Measurements from ENCODE around the gene ANP32E. TPM values are rescaled to one million over a fixed set of nuclear protein-coding genes. Genes with fewer than 3 reads are reported as not detected.

Gene ANP32E
- total and polyA plus RNA-seq, 2 of the 13 experiments (the other 11 are each of a cell fraction or from before 2014, with no cell fraction given): 10.3 to 53.0 TPM

DNA sequence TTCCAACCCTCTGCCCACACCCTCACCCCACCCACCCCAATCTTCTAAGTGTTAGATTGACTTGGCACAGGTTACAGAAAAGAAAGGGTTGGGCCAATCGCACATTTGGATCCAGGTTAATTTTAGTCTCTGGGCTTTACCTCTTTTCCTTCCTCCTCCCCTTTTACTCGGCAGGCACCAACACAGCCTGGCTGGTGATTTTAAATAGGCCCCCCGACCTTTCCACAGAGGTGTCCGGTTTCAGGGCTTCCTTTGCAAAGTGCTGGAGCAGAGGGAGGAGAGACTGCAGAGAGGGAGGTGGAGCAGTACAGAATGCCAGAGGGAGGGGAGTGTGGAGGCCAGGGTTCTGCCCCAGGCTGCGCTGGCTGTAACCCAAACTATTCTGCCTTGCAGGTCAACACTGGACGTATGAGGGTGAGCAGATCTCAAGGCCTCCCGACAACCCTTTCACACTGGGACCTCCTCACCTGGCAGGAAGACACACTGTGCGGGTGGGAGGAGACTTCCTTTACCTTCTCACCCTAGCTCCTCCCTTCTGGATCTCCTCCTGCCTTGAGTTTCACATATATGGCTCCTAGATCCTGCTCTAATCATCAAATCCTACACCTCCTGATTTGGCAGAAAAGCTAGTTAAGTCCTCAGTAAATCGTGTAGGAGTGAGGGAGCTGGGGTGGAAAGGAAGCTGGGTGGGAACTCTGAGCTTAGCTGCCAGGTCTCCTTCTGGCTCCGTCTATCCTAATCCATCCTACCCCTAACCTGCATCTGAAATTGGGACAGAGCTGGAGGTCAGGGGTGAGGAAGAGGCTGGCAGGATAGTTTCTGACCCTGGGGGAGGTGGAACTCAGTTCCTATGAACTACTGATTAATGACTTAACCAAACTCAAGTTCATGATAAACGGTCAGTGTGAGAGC lies 24.1 kb upstream of the ANP32E start (continued):
- TF ChIP-seq ZNF788 (CRISPR knock-in tag; IDR thresholded peaks at IDR 0.05; ENCODE audit: borderline replicate concordance) (peak; percentile 49; the same call in 1 of the 2 replicates), PAXIP1 (CRISPR knock-in tag; conservative IDR thresholded peaks at IDR 0.05) (peak; percentile 59; the same call in 1 of the 2 replicates), REPIN1 (CRISPR knock-in tag; IDR thresholded peaks at IDR 0.05; ENCODE audit: borderline replicate concordance, low read depth) (no peak), KLF6 (CRISPR knock-in tag; IDR thresholded peaks at IDR 0.05) (no peak), SOX13 (IDR thresholded peaks at IDR 0.05) (no peak), SOX13 (CRISPR knock-in tag; conservative IDR thresholded peaks at IDR 0.05 in 1 of 2, IDR thresholded peaks at IDR 0.05 in 1 of 2) (peak in 1 of 2 experiments; percentile 18; a peak in 1 of 4 replicates), ZNF670 (CRISPR knock-in tag; IDR thresholded peaks at IDR 0.05; ENCODE audit: borderline replicate concordance) (no peak), CHCHD3 (CRISPR knock-in tag; IDR thresholded peaks at IDR 0.05) (no peak), KLF13 (CRISPR knock-in tag; IDR thresholded peaks at IDR 0.05) (no peak), ZNF782 (CRISPR knock-in tag; IDR thresholded peaks at IDR 0.05; ENCODE audit: borderline replicate concordance) (no peak), ZNF260 (CRISPR knock-in tag; IDR thresholded peaks at IDR 0.05; ENCODE audit: borderline replicate concordance, low read depth) (no peak), ZNF33A (CRISPR knock-in tag; IDR thresholded peaks at IDR 0.05; ENCODE audit: borderline replicate concordance) (no peak), XRCC5 (optimal IDR thresholded peaks at IDR 0.05; ENCODE audit: low read length) (peak; percentile 61), SOX6 (IDR thresholded peaks at IDR 0.05) (no peak), SOX6 (CRISPR knock-in tag; IDR thresholded peaks at IDR 0.05) (peak; percentile 65), GATAD2A (CRISPR knock-in tag; IDR thresholded peaks at IDR 0.05) (peak; percentile 47; the same call in 1 of the 2 replicates), SOX5 (CRISPR knock-in tag; IDR thresholded peaks at IDR 0.05; ENCODE audit: borderline replicate concordance) (peak; percentile 51; the same call in 1 of the 2 replicates), TAF15 (IDR thresholded peaks at IDR 0.05; ENCODE audit: low read depth, low read length, poor library complexity, severe bottlenecking) (no peak), EP300 (IDR thresholded peaks at IDR 0.05; ENCODE audit: low read depth in 2 of 2, low read length in 2 of 2) (peak in 1 of 2 experiments; percentile 26; a peak in 1 of 4 replicates), EP300 (CRISPR knock-in tag; IDR thresholded peaks at IDR 0.05; ENCODE audit: borderline replicate concordance) (no peak), ZNF713 (CRISPR knock-in tag; IDR thresholded peaks at IDR 0.05) (no peak), ZNF746 (CRISPR knock-in tag; IDR thresholded peaks at IDR 0.05) (no peak)
- TF ChIP-seq, protein P1, sequence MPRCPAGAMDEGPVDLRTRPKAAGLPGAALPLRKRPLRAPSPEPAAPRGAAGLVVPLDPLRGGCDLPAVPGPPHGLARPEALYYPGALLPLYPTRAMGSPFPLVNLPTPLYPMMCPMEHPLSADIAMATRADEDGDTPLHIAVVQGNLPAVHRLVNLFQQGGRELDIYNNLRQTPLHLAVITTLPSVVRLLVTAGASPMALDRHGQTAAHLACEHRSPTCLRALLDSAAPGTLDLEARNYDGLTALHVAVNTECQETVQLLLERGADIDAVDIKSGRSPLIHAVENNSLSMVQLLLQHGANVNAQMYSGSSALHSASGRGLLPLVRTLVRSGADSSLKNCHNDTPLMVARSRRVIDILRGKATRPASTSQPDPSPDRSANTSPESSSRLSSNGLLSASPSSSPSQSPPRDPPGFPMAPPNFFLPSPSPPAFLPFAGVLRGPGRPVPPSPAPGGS (CRISPR knock-in tag; IDR thresholded peaks at IDR 0.05): no peak
- TF ChIP-seq, protein P2, sequence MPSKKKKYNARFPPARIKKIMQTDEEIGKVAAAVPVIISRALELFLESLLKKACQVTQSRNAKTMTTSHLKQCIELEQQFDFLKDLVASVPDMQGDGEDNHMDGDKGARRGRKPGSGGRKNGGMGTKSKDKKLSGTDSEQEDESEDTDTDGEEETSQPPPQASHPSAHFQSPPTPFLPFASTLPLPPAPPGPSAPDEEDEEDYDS (CRISPR knock-in tag; IDR thresholded peaks at IDR 0.05): peak; percentile 39; the same call in 1 of the 2 replicates
